HepG2 (cell line): ENCODE data around the gene TF. TPM values are rescaled to one million over a fixed set of nuclear protein-coding genes. Genes with fewer than 3 reads are reported as not detected.

Experiments used
- ATF3 ChIP-seq: sonication (generic); formaldehyde crosslinking; IDR thresholded peaks from 2 replicates; pipeline ENCODE4 v1.4.0; 2020; ENCODE audit warnings: missing genetic modification reagents
- CCAR2 ChIP-seq: fragments of 200-400 bp; formaldehyde crosslinking; optimal IDR thresholded peaks from 2 replicates; pipeline ENCODE3; 2018; ENCODE audit warnings: low read depth, mild to moderate bottlenecking, low read length, moderate library complexity
- DMTF1 ChIP-seq: sonication (generic); formaldehyde crosslinking; IDR thresholded peaks from 2 replicates; pipeline ENCODE4 v1.4.0; 2020; ENCODE audit warnings: mild to moderate bottlenecking, missing genetic modification reagents
- DZIP1 ChIP-seq: sonication (generic); formaldehyde crosslinking; IDR thresholded peaks from 2 replicates; pipeline ENCODE4 v1.5.0; 2020; ENCODE audit warnings: mild to moderate bottlenecking, missing genetic modification reagents
- ETV5 ChIP-seq: IDR thresholded peaks from 2 replicates; pipeline ENCODE4 v1.6.1; 2018; ENCODE audit warnings: missing biosample characterization, missing genetic modification reagents, inconsistent platforms, borderline replicate concordance
- MTF2 ChIP-seq: sonication (generic); formaldehyde crosslinking; IDR thresholded peaks from 2 replicates; pipeline ENCODE4 v1.5.0; 2020; ENCODE audit warnings: missing genetic modification reagents, borderline replicate concordance
- RARA ChIP-seq: IDR thresholded peaks from 2 replicates; pipeline ENCODE4 v1.6.1; 2016; ENCODE audit warnings: missing genetic modification reagents, missing compliant biosample characterization
- SRSF4 ChIP-seq: fragments of 200-400 bp; formaldehyde crosslinking; IDR thresholded peaks from one replicate; pipeline ENCODE4 v1.6.1; 2018; ENCODE audit warnings: mild to moderate bottlenecking, low read depth, low read length, moderate library complexity; ENCODE audit not compliant: poor library complexity, severe bottlenecking
- TFAP4 ChIP-seq: sonication (generic); IDR thresholded peaks from 2 replicates; pipeline ENCODE4 v1.6.1; 2016; ENCODE audit warnings: low read depth, borderline replicate concordance
- TMF1 ChIP-seq: sonication (generic); formaldehyde crosslinking; IDR thresholded peaks from 2 replicates; pipeline ENCODE4 v1.8.1; 2022; ENCODE audit warnings: low read depth, missing genetic modification reagents
- TRIM22 ChIP-seq: fragments of 450-650 bp; IDR thresholded peaks from 2 replicates; pipeline ENCODE4 v1.6.1; 2017
- ZBTB43 ChIP-seq: sonication (generic); formaldehyde crosslinking; conservative IDR thresholded peaks from 2 replicates; pipeline ENCODE4 v1.4.0; 2020; ENCODE audit warnings: missing genetic modification reagents
- ZC3H13 ChIP-seq: sonication (generic); formaldehyde crosslinking; IDR thresholded peaks from 2 replicates; pipeline ENCODE4 v1.8.1; 2023; ENCODE audit warnings: mild to moderate bottlenecking, missing genetic modification reagents, moderate library complexity
- ZKSCAN1 ChIP-seq: fragments of 150-350 bp; IDR thresholded peaks from 2 replicates; pipeline ENCODE4 v1.6.1; 2014; ENCODE audit warnings: low read length
- ZMYM3 ChIP-seq: sonication (generic); formaldehyde crosslinking; IDR thresholded peaks from 2 replicates; pipeline ENCODE4 v1.5.1; 2020; ENCODE audit warnings: mild to moderate bottlenecking, missing genetic modification reagents
- ZNF20 ChIP-seq: sonication (generic); formaldehyde crosslinking; IDR thresholded peaks from 2 replicates; pipeline ENCODE4 v1.4.0; 2020; ENCODE audit warnings: mild to moderate bottlenecking, moderate library complexity, missing genetic modification reagents
- ZNF710 ChIP-seq: sonication (generic); formaldehyde crosslinking; IDR thresholded peaks from 2 replicates; pipeline ENCODE4 v1.5.0; 2020; ENCODE audit warnings: mild to moderate bottlenecking, missing genetic modification reagents, borderline replicate concordance
- ZNF790 ChIP-seq: sonication (generic); formaldehyde crosslinking; IDR thresholded peaks from 2 replicates; pipeline ENCODE4 v1.8.0; 2022; ENCODE audit warnings: missing genetic modification reagents, mild to moderate bottlenecking, borderline replicate concordance
- ZSCAN31 ChIP-seq: sonication (generic); formaldehyde crosslinking; IDR thresholded peaks from 2 replicates; pipeline ENCODE4 v1.5.0; 2020; ENCODE audit warnings: low read depth, mild to moderate bottlenecking, missing genetic modification reagents
- polyA plus RNA-seq, 8 experiments: library from polyadenylated mRNA; depleted of rRNA in 3 of 8; stranded (reverse) in 7 of 8; unstranded in 1 of 8; fragments of >200 nt; fragmentation: Illumina TruSeq in 4 of 8; extraction: Trizol in 4 of 8; gene quantifications; 2 replicates each; pipeline versions ENCODE4 v1.2.1 to v1.2.3, GENCODE V29; 2011 to 2016; ENCODE audit warnings: low read depth in 4 of 8, missing spikeins in 1 of 8, mixed read lengths in 1 of 8; ENCODE audit not compliant: insufficient read depth in 1 of 8
- total RNA-seq, 5 experiments: library from RNA; depleted of rRNA; stranded (reverse); fragments of >200 nt; fragmentation: Illumina TruSeq; extraction: Trizol; gene quantifications; 2 replicates each; pipeline ENCODE4 v1.2.3, GENCODE V29; 2016; ENCODE audit warnings: low read depth in 1 of 5

TF gene
- total and polyA plus RNA-seq, 2 of the 13 experiments (the other 11 are each of a cell fraction or from before 2014, with no cell fraction given), result 10,074 to 11,821 TPM

GRCh38 chr3:133733226-133733625, 13.0 kb upstream of the TF start (continued):
- TF ChIP-seq DMTF1 (CRISPR knock-in tag) (no peak), CCAR2 (no peak), ZBTB43 (CRISPR knock-in tag) (peak; percentile 99), ZNF20 (no peak), MTF2 (CRISPR knock-in tag) (no peak), ZNF710 (peak; percentile 89; the same call in 1 of the 2 replicates), TRIM22 (no peak), DZIP1 (no peak), ATF3 (no peak), ZNF790 (CRISPR knock-in tag) (no peak), ZSCAN31 (CRISPR knock-in tag) (no peak), ZKSCAN1 (no peak), SRSF4 (no peak), TFAP4 (peak; percentile 86), ETV5 (CRISPR knock-in tag) (peak; percentile 45; the same call in 1 of the 2 replicates), TMF1 (no peak), ZMYM3 (CRISPR knock-in tag) (peak; percentile 71; the same call in 1 of the 2 replicates), ZC3H13 (no peak), RARA (CRISPR knock-in tag) (peak; percentile 97)
